CD4-positive, alpha-beta memory T cell (primary cell): ENCODE data around the gene DIAPH2. TPM values are rescaled to one million over a fixed set of nuclear protein-coding genes. Genes with fewer than 3 reads are reported as not detected.
A peak's percentile ranks its signal among the peaks of the same experiment; 100 is the strongest.

Experiments
- CTCF ChIA-PET: fragments of 350-600 bp; sonication (Branson Sonifier 250); formaldehyde crosslinking; loops from one replicate; lab custom pipeline; 2021; ENCODE audit warnings: inconsistent platforms; ENCODE audit not compliant: partially characterized antibody; lab: Charles Lee
- POLR2A ChIA-PET: fragments of 350-600 bp; sonication (Branson Sonifier 250); formaldehyde crosslinking; loops from one replicate; lab custom pipeline; 2021; ENCODE audit not compliant: partially characterized antibody; lab: Charles Lee
- DNase-seq, 5 donors: peaks; one replicate each; pipeline versions ENCODE4 v3.0.0 to v3.0.0-alpha.2; 2020 to 2022; ENCODE audit warnings: mixed read lengths in 1 of 5
- H3K27ac ChIP-seq: one replicate; pipeline ENCODE4 v1.7.0; 2013; ENCODE audit warnings: low read depth, low read length
- H3K27me3 ChIP-seq: 2 replicates; pipeline ENCODE4 v1.7.0; 2013; ENCODE audit warnings: mild to moderate bottlenecking, low read length, moderate library complexity; ENCODE audit not compliant: insufficient read depth
- H3K36me3 ChIP-seq: 2 replicates; pipeline ENCODE4 v1.7.0; 2013; ENCODE audit warnings: mild to moderate bottlenecking, low read length, moderate library complexity; ENCODE audit not compliant: insufficient read depth
- H3K4me1 ChIP-seq: 2 replicates; pipeline ENCODE4 v1.7.0; 2013; ENCODE audit warnings: mild to moderate bottlenecking, low read length, moderate library complexity; ENCODE audit not compliant: insufficient read depth
- H3K4me3 ChIP-seq, 2 donors: one replicate each; pipeline ENCODE4 v1.7.0; 2013; ENCODE audit warnings: low read length in 2 of 2, mild to moderate bottlenecking in 1 of 2
- H3K9me3 ChIP-seq, 2 donors: one replicate each; pipeline ENCODE4 v1.7.0; 2013; ENCODE audit warnings: low read length in 2 of 2, control low read depth in 1 of 2; ENCODE audit not compliant: control insufficient read depth in 1 of 2
- H3K27ac Mint-ChIP-seq, 7 donors: one replicate each; pipeline ENCODE4 v1.8.0; 2020 to 2021; ENCODE audit warnings: mixed read lengths in 7 of 7, mild to moderate bottlenecking in 6 of 7, inconsistent platforms in 3 of 7, moderate library complexity in 3 of 7
- H3K27me3 Mint-ChIP-seq, 2 donors: one replicate each; pipeline ENCODE4 v1.8.0; 2020 to 2021; ENCODE audit warnings: mixed read lengths in 2 of 2
- H3K36me3 Mint-ChIP-seq, 2 donors: one replicate each; pipeline ENCODE4 v1.8.0; 2020 to 2021; ENCODE audit warnings: mixed read lengths in 2 of 2, inconsistent platforms in 1 of 2, mild to moderate bottlenecking in 1 of 2
- H3K4me1 Mint-ChIP-seq, 4 donors: one replicate each; pipeline ENCODE4 v1.8.0; 2020 to 2021; ENCODE audit warnings: mixed read lengths in 4 of 4, mild to moderate bottlenecking in 1 of 4
- H3K4me3 Mint-ChIP-seq, 8 donors: one replicate each; pipeline ENCODE4 v1.8.0; 2020 to 2021; ENCODE audit warnings: mixed read lengths in 8 of 8, mild to moderate bottlenecking in 7 of 8, moderate library complexity in 6 of 8, inconsistent platforms in 3 of 8
- H3K9me3 Mint-ChIP-seq, 8 donors: one replicate each; pipeline ENCODE4 v1.8.0; 2020 to 2021; ENCODE audit warnings: mixed read lengths in 8 of 8, mild to moderate bottlenecking in 5 of 8, inconsistent platforms in 3 of 8, moderate library complexity in 1 of 8
- intact Hi-C: fragments of 100-400 bp; cut with micrococcal nuclease; formaldehyde crosslinking; loops from one replicate; pipeline ENCODE4 v1.15.1; 2023
- polyA plus RNA-seq, 2 donors: library from polyadenylated mRNA; unstranded; fragments of 300-500 nt; fragmentation: Illumina TruSeq; gene quantifications; one replicate each; pipeline ENCODE4 v1.2.3, GENCODE V29; 2021
- total RNA-seq, 2 experiments: library from RNA; stranded (reverse); gene quantifications; one replicate each; pipeline ENCODE4 v1.2.3, GENCODE V29; 2021

DIAPH2 gene
- total and polyA plus RNA-seq, 4 experiments from 2014 or later: 9.6 to 13.8 (median 11.6) TPM

DNA sequence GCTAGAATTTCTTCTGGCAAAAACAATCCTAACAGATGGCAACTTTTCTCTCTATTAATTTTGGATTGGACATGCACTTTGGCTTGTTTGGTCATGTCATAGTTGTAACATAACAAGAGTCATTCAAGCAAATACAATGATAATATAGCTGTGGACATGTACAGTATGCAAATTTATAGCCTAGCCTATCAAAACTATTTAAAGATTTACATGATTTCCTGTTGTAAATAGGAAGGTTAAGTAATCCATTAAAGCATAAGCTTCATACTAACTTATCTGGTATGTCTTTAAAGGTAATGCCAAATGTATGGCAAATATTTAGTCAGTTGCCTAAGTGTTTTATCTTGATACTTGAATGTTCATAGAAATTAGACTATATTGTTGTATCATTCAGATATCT lies 244.4 kb downstream of the DIAPH2 start:
- H3K27me3 ChIP-seq: no peaks in the 10 kb centered on the region
- POLR2A ChIA-PET: no interaction called here

DNA sequence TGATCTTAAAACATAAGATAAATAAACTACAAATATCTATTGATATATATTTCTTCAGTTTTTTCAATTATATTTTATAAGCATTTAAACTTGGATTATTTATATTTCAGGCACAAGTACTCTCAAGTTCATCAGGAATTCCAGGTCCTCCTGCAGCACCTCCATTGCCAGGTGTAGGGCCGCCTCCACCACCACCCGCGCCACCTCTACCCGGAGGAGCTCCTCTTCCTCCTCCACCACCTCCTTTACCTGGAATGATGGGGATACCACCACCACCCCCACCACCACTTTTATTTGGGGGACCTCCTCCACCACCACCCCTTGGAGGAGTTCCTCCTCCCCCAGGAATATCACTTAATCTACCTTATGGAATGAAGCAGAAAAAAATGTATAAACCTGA lies 273.1 kb downstream of the DIAPH2 start:
- ChIA-PET POLR2A (no interaction called here), CTCF (no interaction called here)
- H3K27me3 Mint-ChIP-seq: no peaks in the 10 kb centered on the region
- no peaks in the 10 kb centered on the region for H3K27me3 ChIP-seq
- no peak overlapping the region for H3K27ac ChIP-seq
- no peak overlapping the region for H3K27ac Mint-ChIP-seq
- DNase-seq: no peak
- no peak overlapping the region for H3K4me3 ChIP-seq
- H3K4me1 Mint-ChIP-seq: peaks cover 0 to 1% (median 0%) of the 10 kb centered on the region in 4 donors
- H3K4me3 Mint-ChIP-seq: peak overlapping the region in 1 of 8 donors; percentile 27
- H3K9me3 Mint-ChIP-seq: peaks cover 0 to 22% (median 19%) of the 10 kb centered on the region in 8 donors
- H3K36me3 ChIP-seq: no peaks in the 10 kb centered on the region
- H3K9me3 ChIP-seq: no peaks in the 10 kb centered on the region
- peaks cover 47 to 54% of the 10 kb centered on the region in 2 donors for H3K36me3 Mint-ChIP-seq
- H3K4me1 ChIP-seq: no peaks in the 10 kb centered on the region
- intact Hi-C loops: no loop called here

More for the DNA sequence above, 244.4 kb downstream of the DIAPH2 start:
- CTCF ChIA-PET: no interaction called here
- intact Hi-C loops: no loop called here
- no peak overlapping the region for H3K27ac Mint-ChIP-seq
- no peak overlapping the region for H3K4me3 ChIP-seq
- no peaks in the 10 kb centered on the region for H3K9me3 ChIP-seq
- peaks cover 0 to 1% (median 0%) of the 10 kb centered on the region in 4 donors for H3K4me1 Mint-ChIP-seq
- no peak for DNase-seq
- peaks cover 0 to 2% (median 0%) of the 10 kb centered on the region in 8 donors for H3K9me3 Mint-ChIP-seq
- no peaks in the 10 kb centered on the region for H3K36me3 ChIP-seq
- no peaks in the 10 kb centered on the region for H3K4me1 ChIP-seq
- peaks cover 4 to 8% of the 10 kb centered on the region in 2 donors for H3K36me3 Mint-ChIP-seq
- no peaks in the 10 kb centered on the region for H3K27me3 Mint-ChIP-seq
- H3K27ac ChIP-seq: no peak overlapping the region
- H3K4me3 Mint-ChIP-seq: no peak overlapping the region

DNA sequence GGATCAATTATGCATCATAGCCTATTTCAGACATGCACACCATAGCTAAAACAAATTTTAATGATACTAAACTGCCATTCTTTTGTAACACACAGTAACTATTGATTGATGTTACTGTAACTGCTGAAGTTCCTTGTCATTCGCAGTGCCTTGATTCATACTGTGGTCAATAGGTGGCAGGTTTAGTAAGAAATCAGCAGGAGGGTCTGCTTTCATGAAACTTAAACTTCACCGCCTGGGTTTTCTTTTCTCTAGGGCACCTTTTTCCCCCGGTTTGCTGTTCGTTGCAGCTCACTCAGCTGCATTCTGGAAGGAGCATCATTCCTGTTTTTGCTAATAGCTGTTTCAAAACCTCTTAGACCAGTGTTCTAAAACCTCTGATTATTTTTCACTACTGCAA lies 287.2 kb downstream of the DIAPH2 start:
- no peaks in the 10 kb centered on the region for H3K4me1 ChIP-seq
- H3K27me3 ChIP-seq: no peaks in the 10 kb centered on the region
- Mint-ChIP-seq H3K4me1 (no peaks in the 10 kb centered on the region), H3K27ac (no peak overlapping the region), H3K36me3 (peaks cover 12 to 21% of the 10 kb centered on the region in 2 donors), H3K9me3 (peaks cover 0 to 4% (median 0%) of the 10 kb centered on the region in 8 donors), H3K4me3 (no peak overlapping the region), H3K27me3 (no peaks in the 10 kb centered on the region)
- no peaks in the 10 kb centered on the region for H3K9me3 ChIP-seq
- ChIA-PET POLR2A (no interaction called here), CTCF (no interaction called here)
- no peak overlapping the region for H3K27ac ChIP-seq
- no peak for DNase-seq
- H3K36me3 ChIP-seq: no peaks in the 10 kb centered on the region
- intact Hi-C loops: no loop called here
- no peak overlapping the region for H3K4me3 ChIP-seq

DNA sequence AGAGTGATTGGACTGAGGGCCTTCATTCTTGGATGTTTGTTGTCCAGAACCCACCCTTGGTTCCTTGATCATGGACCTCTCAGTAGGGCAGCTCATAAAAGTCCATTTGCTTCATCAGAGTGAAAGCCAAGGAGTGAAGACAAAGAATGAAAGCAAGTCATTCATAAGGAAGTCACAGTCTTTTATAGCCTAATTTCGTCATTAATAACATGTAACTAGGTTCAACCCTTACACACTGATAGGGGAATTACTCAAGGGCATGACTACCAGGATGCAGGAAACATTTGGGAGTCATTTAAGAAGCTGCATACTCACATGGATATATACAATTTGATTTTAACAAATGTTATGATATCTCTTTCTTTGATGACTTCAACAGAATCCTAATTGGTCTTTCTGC lies 294.3 kb downstream of the DIAPH2 start:
- Mint-ChIP-seq H3K27me3 (no peaks in the 10 kb centered on the region), H3K36me3 (peaks cover 0 to 6% of the 10 kb centered on the region in 2 donors), H3K27ac (no peak overlapping the region), H3K9me3 (no peaks in the 10 kb centered on the region), H3K4me3 (no peak overlapping the region), H3K4me1 (no peaks in the 10 kb centered on the region)
- H3K4me1 ChIP-seq: no peaks in the 10 kb centered on the region
- no peak for DNase-seq
- no peaks in the 10 kb centered on the region for H3K36me3 ChIP-seq
- CTCF ChIA-PET: no interaction called here
- H3K9me3 ChIP-seq: no peaks in the 10 kb centered on the region
- H3K4me3 ChIP-seq: no peak overlapping the region
- no peaks in the 10 kb centered on the region for H3K27me3 ChIP-seq
- no peak overlapping the region for H3K27ac ChIP-seq
- POLR2A ChIA-PET: no interaction called here
- intact Hi-C loops: no loop called here

DNA sequence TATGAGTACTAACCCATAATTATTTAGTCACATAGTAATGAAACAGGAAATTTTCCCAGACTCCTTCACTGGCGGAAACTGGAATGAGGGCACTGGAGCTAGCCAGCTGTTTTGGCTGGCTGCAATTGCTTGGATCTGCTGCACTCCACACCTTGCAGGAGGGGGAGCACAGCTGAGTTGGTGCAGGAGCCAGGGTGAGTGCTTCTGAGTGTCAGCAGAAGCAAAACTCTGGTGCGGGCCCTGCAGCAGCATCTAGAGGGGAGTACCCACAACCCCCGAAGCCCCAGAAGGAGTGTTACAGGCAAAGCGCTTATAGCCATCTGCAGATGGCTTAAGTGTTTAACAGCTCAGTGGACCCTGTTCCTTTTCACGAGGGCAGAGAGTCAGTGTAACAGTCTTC lies 295.1 kb downstream of the DIAPH2 start:
- no peak overlapping the region for H3K27ac ChIP-seq
- Mint-ChIP-seq H3K27ac (no peak overlapping the region), H3K4me3 (no peak overlapping the region), H3K9me3 (no peaks in the 10 kb centered on the region), H3K36me3 (peaks cover 0 to 6% of the 10 kb centered on the region in 2 donors), H3K27me3 (no peaks in the 10 kb centered on the region), H3K4me1 (no peaks in the 10 kb centered on the region)
- H3K4me1 ChIP-seq: no peaks in the 10 kb centered on the region
- ChIA-PET CTCF (no interaction called here), POLR2A (no interaction called here)
- no peak overlapping the region for H3K4me3 ChIP-seq
- DNase-seq: no peak
- no peaks in the 10 kb centered on the region for H3K27me3 ChIP-seq
- intact Hi-C loops: no loop called here
- H3K9me3 ChIP-seq: no peaks in the 10 kb centered on the region
- H3K36me3 ChIP-seq: no peaks in the 10 kb centered on the region

DNA sequence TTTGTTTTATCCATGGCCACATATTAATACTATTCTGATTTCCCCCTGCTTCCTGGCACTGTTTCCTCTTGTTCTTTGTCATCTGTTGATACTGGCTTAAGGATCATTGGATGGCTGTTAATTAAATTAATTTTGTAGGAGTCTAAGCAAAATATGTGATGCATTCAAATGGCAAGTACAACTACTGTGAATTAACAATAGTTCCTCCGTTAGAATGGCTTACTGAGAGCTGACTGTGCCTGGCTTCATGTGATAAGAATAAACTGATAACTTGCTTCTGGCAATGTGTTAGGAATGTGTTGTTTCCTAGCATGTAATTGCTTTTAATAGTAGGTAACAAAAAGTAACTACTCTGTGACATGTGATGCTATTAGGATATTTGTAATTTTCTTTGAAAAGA lies 297.5 kb downstream of the DIAPH2 start:
- H3K27ac ChIP-seq: no peak overlapping the region
- intact Hi-C loops: no loop called here
- Mint-ChIP-seq H3K36me3 (peaks cover 0 to 6% of the 10 kb centered on the region in 2 donors), H3K4me3 (no peak overlapping the region), H3K27ac (no peak overlapping the region), H3K9me3 (no peaks in the 10 kb centered on the region), H3K27me3 (no peaks in the 10 kb centered on the region), H3K4me1 (no peaks in the 10 kb centered on the region)
- no peak overlapping the region for H3K4me3 ChIP-seq
- DNase-seq: no peak
- H3K9me3 ChIP-seq: no peaks in the 10 kb centered on the region
- H3K4me1 ChIP-seq: no peaks in the 10 kb centered on the region
- H3K27me3 ChIP-seq: no peaks in the 10 kb centered on the region
- ChIA-PET CTCF (no interaction called here), POLR2A (no interaction called here)
- H3K36me3 ChIP-seq: no peaks in the 10 kb centered on the region

DNA sequence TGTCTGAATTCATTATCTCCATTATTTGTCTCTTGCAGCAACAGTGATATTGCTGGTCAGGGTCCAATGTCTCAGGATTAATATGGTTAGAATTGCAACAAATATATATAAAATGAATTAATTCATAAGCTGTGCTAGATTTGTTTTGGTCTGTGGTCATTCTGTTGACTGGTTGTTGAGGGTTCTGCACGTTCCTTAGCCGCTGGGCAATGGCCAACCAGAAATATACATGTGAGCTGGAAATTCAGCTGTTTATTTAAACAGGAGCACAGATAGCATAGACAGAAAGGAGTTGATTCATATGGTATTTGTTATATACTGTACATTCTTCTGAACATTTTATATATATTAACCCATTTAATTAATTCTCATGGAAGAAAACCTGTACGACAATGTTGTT lies 299.9 kb downstream of the DIAPH2 start:
- Mint-ChIP-seq H3K27ac (no peak overlapping the region), H3K9me3 (no peaks in the 10 kb centered on the region), H3K4me3 (no peak overlapping the region), H3K36me3 (peaks cover 0 to 3% of the 10 kb centered on the region in 2 donors), H3K4me1 (no peaks in the 10 kb centered on the region), H3K27me3 (no peaks in the 10 kb centered on the region)
- Histone ChIP-seq H3K36me3 (no peaks in the 10 kb centered on the region), H3K9me3 (no peaks in the 10 kb centered on the region), H3K4me1 (no peaks in the 10 kb centered on the region), H3K4me3 (no peak overlapping the region), H3K27ac (no peak overlapping the region), H3K27me3 (no peaks in the 10 kb centered on the region)
- intact Hi-C loops: no loop called here
- CTCF ChIA-PET: no interaction called here
- DNase-seq: no peak
- POLR2A ChIA-PET: no interaction called here

DNA sequence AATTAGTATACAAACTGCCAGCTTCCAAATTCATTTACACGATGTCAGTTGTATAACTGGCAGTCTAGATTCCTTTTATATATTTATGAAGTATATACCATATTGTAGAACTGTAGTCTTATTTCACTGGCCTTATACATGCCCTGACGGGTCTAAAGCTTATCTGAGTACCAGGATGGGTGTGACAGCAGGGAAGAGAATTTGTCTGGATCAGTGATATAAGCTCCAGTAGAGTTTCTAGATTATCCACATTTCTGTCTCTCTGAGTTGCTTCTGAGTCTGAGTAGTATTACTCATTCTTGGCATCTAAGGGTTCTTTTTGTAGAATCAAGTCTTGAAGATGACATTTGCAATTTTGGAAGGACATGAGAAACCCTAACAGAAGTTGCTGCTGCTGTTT lies 300.4 kb downstream of the DIAPH2 start:
- Mint-ChIP-seq H3K36me3 (no peaks in the 10 kb centered on the region), H3K27ac (no peak overlapping the region), H3K4me3 (no peak overlapping the region), H3K9me3 (no peaks in the 10 kb centered on the region), H3K27me3 (no peaks in the 10 kb centered on the region), H3K4me1 (no peaks in the 10 kb centered on the region)
- DNase-seq: no peak
- Histone ChIP-seq H3K9me3 (no peaks in the 10 kb centered on the region), H3K27me3 (no peaks in the 10 kb centered on the region), H3K36me3 (no peaks in the 10 kb centered on the region), H3K4me3 (no peak overlapping the region), H3K4me1 (no peaks in the 10 kb centered on the region), H3K27ac (no peak overlapping the region)
- ChIA-PET POLR2A (no interaction called here), CTCF (no interaction called here)
- intact Hi-C loops: no loop called here
